T1000 (cell line): ENCODE data around the gene BMP7.
"Not testable (repeated sequence)": the region's sequence is repeated elsewhere in the genome, so short reads cannot be mapped to it uniquely, and the experiment has no call there.

Experiments
- DNase-seq: peaks from one replicate; lab custom pipeline; 2025; ENCODE audit warnings: mixed read lengths; lab: John Stamatoyannopoulos, UW

BMP7 gene

GRCh38 chr20:57287901-57288300, 21.5 kb upstream of the BMP7 start:
- no peak for DNase-seq

- DNase-seq = no peak
Measured at GRCh38 chr20:57287007-57287880, 20.8 kb upstream of the BMP7 start.

GRCh38 chr20:57283860-57284259, 17.4 kb upstream of the BMP7 start:
- DNase-seq = no peak

- no peak for DNase-seq
Measured at GRCh38 chr20:57282670-57283361, 16.4 kb upstream of the BMP7 start.

GRCh38 chr20:57281900-57282299, 15.5 kb upstream of the BMP7 start:
- no peak for DNase-seq

GRCh38 chr20:57280221-57280620, 13.8 kb upstream of the BMP7 start:
- no peak for DNase-seq

GRCh38 chr20:57279548-57279947, 13.1 kb upstream of the BMP7 start:
- DNase-seq = not testable (repeated sequence)

- DNase-seq = no peak
Measured at GRCh38 chr20:57278457-57278856, 12.0 kb upstream of the BMP7 start.

- DNase-seq = no peak
Measured at GRCh38 chr20:57277398-57278105, 11.1 kb upstream of the BMP7 start.

GRCh38 chr20:57276221-57276620, 9.8 kb upstream of the BMP7 start:
- no peak for DNase-seq

- DNase-seq = no peak
Measured at GRCh38 chr20:57275813-57276212, 9.4 kb upstream of the BMP7 start.

- no peak for DNase-seq
Measured at GRCh38 chr20:57275334-57275733, 8.9 kb upstream of the BMP7 start.

- DNase-seq = no peak
Measured at GRCh38 chr20:57274846-57275245, 8.4 kb upstream of the BMP7 start.

GRCh38 chr20:57274299-57274698, 7.9 kb upstream of the BMP7 start:
- DNase-seq = no peak

GRCh38 chr20:57272883-57273535, 6.6 kb upstream of the BMP7 start:
- no peak for DNase-seq

GRCh38 chr20:57270204-57270984, 4.0 kb upstream of the BMP7 start:
- no peak for DNase-seq

- DNase-seq = no peak
Measured at GRCh38 chr20:57269148-57269984, 2.9 kb upstream of the BMP7 start.

GRCh38 chr20:57268399-57269076, 2.1 kb upstream of the BMP7 start:
- no peak for DNase-seq

GRCh38 chr20:57267158-57267821, 849 bp upstream of the BMP7 start:
- DNase-seq = no peak

- no peak for DNase-seq
Measured at GRCh38 chr20:57265997-57266290, 497 bp downstream of the BMP7 start.
